SIG-M5 (cell line): ENCODE data around the gene DPP7.

ENCODE experiments used
- DNase-seq: peaks from one replicate; lab custom pipeline; 2025; lab: John Stamatoyannopoulos, UW

Gene DPP7

DNA sequence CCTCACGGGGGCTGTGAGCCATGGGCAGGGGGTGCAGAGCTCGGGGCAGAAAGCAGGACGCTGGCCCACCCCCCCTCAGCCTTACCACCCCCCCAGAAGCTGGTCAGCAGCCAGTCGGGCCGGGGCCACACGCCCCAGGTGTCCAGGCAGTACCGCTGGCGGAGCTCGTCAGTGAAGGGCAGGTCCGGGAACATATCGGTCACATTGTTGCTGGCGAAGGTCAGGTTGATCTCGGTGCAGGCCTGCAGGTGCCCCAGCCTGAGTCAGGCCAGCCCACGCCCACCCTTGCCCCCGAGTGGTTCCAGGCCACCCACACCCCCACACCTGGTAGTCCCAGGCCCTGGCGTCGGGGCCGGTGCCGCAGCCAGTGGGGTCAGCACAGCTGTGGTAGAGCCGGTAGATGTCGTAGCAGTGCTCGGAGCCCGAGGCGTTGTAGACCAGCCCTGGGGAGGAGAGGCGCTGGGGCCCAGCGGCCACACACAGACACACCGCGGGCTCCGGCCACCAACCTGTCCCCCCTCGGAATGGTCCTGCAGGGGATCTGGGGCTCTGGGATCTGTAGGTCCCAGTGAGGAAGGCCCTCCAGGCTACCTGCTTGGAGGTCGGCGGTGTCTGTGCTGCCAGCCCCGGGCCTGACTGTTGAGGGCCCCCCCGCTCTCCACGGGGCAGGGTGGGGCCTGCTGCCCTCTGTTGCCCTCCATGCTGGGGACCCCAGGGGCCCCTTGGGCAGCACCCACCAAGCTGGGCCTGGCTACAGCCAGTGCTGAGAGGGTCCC lies 2.6 kb downstream of the DPP7 start:
- DNase-seq, result no peak

DNA sequence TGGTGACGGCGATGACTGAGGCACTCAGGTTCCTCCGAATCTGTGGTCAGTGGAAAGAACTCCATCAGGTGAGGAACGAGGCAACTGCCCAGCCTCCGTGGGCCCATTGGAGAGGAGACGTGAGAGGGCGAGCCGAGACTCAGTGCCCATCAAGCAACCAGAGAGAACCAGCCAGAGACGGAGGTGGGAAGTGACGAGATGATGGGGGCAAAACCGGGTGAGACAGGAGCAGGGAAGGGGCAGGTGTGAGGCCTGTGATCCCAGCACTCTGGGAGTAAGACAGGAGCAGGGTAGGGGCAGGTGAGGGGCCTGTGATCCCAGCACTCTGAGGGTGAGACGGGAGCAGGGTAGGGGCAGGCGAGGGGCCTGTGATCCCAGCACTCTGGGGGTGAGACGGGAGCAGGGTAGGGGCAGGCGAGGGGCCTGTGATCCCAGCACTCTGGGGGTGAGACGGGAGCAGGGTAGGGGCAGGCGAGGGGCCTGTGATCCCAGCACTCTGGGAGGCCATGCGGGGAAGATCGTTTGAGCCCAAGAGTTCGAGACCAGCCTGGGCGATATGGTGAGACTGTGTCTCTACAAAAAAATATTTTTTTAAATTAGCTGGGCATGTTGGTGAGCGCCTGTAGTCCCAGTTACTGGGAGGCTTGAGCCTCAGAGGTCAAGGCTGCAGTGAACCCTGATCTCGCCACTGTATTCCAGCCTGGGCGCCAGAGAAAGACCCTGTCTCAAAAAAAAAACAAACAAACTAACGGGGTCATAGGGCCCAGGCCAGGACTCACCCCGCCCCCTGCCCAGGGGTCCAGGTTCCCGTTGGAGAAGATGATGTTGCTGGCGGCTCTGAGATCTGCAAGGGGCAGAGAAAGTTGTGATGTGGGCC lies 3.4 kb downstream of the DPP7 start:
- DNase-seq, result no peak

DNA sequence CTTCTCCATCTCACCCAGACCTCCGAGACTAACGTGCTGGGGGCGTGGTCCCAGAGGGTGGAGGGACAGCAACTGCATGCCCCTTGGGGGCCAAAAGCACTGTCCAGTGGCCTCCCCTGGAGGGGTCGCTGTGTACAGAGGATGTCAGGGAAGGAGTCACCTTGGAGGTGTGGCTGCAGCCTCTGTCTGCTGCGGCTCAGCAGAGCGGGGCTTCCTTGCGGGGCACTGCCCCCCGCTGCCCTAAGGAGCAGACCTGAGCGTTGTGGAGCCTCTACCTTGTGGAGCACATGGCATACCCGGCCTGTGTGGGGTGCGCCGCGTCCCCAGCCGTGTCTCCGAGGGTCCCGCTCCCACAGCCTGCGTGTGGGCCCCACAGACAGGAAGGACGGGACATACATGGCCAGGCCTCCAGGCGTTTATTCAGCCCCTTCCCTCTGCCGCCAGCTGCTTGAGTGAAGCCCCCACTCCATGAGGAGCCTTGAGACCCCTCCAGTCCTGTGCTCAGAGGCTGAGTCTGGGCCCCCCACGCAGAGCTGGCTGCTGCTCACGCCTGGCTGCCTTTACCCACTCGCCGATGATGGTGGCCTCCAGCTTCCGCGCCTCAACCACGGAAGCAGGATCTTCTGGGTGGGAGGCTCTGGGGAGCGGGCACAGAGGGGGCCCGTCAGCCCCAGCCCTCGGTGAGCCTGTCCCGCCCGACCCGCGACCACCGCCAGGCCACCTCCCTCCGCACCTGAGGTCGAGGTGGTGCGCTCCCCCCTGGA lies 4.2 kb downstream of the DPP7 start:
- no peak for DNase-seq

DNA sequence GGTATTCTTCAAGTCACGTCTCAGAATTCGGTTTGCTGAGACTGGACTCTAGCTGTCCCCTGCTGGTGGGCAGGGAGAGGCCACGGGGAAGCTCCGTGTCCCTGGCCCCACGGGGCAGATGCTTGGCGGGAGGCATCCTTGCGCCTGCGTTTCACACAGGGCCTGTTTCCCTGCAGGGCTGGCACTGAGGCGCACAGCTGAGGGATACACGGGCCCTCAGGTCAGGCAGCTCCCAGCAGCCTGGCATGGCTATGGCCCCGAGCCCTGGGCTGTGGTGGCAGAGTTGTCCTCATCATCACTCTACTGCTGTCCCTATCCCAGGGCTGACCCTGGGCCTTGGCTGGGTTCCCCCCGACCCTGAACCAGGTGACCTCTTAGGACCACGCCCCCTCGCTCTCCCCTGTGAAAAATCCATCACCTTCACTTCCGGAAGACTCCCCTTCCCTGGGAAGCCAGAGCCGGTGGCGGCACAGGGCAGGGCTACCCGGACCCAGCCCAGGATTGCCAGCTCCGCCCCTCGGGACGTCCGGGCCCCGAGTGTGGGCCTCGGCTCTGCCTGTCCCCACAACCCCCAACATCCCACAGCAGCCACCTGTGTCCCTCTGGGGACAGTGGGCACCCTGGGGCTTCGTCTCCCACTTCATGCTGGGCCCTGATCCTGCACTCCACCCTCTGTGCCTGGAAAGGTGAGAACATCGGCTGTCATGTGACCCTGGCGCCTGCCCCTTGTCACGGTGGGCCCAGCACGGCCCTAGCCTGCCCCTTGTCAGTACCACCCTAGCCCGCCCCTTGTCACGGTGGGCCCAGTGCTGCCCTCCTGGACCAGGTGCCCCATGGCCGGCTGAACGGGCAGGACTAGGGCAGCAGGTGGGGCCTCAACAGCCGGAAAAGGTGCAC lies 5.0 kb downstream of the DPP7 start:
- no peak for DNase-seq

DNA sequence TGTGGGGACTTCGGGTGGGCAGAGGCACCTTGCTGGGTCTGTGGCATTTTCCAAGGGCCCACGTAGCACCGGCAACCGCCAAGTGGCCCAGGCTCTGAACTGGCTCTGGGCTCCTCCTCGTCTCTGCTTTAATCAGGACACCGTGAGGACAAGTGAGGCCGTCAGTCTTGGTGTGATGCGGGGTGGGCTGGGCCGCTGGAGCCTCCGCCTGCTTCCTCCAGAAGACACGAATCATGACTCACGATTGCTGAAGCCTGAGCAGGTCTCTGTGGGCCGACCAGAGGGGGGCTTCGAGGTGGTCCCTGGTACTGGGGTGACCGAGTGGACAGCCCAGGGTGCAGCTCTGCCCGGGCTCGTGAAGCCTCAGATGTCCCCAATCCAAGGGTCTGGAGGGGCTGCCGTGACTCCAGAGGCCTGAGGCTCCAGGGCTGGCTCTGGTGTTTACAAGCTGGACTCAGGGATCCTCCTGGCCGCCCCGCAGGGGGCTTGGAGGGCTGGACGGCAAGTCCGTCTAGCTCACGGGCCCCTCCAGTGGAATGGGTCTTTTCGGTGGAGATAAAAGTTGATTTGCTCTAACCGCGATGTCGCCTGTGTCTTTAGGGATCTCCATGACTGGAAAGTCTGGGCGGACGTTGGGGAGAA lies 5.8 kb downstream of the DPP7 start:
- no peak for DNase-seq

DNA sequence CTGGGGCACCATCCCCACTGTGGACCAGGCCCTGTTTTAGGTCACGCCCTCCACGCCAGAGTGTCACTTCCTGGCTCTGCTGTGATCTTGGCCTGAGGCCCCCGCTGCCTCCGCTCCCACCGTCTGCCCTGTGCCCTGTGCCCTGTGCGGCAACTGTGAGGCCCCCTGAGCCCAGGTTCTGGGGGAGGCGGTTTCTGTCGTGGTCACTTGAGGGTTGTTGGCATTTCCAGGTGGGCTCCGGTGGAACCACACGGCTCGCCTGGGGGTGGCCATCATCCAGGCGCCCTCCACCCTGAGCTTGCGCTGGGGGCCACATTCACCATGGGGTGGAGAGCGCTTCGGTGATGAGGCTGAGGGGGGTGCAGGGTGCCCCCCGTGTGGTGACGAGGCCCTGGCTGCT lies 6.6 kb downstream of the DPP7 start:
- no peak for DNase-seq

DNA sequence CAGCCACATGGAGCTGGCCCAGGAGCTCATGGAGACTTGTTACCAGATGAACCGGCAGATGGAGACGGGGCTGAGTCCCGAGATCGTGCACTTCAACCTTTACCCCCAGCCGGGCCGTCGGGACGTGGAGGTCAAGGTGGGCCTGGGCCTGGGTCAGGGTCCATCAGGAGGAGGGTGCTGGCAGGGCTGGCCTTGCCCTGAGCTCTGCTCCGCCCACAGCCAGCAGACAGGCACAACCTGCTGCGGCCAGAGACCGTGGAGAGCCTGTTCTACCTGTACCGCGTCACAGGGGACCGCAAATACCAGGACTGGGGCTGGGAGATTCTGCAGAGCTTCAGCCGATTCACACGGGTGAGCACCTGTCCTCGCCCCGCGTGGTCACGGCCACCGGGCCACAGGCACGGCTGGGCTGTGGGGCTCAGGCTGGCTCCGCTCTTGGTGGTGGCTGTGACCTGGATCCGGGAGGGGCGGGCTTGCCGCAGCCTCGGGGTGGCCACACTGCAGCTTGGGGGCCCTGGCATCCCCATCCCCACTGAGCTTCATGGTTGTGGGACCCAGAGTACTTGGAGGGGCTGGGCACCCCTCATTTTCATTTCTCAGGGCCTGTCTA lies 7.1 kb downstream of the DPP7 start:
- DNase-seq, result no peak

DNA sequence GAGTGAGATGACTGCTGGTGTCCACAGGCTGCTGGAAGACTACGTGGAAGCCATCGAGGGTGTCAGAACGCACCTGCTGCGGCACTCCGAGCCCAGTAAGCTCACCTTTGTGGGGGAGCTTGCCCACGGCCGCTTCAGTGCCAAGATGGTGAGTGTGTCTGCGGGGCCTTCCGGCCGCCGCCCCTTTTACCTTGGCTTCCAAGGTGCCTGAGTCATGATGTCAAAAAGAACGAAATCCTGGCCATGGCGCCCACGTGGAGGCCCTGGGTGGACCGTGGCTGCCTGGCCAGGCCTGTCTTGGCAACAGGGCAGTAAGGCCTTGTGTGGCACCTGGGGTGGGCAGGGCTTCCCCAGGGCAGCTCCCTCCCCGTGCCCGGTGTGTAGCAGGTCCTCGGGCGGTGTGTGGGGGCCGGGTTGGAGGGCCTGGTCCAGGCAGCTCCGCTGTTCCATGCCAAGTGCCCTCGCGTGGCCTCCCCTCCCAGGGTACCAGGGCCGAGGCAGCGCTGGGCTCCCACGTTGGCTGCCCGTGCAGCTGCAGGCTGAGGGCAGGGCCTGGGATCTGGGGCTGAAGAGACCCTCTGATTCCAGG lies 7.8 kb downstream of the DPP7 start:
- DNase-seq, result no peak

DNA sequence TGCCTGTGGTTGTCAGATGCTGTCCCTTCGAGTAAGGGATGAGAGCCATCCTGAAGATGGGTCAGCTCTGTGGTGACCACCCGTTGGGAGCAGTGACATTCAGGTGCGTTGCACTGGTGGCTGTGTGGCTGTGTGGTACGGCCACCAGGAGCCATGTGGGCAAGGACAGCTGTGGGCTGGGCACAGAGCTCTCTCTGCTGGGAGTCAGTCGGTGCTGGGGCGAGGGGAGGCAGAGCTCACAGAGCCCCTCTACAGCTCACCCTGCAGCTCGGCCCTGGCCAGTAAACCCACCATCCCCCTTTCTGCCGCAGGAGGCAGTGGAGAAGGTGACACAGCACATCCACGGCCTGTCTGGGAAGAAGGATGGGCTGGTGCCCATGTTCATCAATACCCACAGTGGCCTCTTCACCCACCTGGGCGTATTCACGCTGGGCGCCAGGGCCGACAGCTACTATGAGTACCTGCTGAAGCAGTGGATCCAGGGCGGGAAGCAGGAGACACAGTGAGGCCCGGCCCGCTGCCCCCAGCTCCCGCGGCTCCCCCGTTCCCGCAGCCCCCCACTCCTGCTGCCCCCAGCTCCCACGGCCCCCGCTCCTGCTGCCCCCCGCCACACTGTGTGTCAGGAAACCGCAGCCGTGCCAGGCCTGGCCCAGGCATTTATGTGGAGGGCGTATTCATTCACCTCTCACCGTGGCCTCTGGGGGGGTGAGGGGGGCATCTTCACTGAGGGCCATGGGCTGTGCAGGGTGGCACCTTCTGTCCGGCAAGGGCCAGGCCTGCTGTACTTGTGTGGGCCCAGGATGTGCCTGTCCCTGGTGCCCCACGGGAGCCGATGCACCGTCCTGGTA lies 8.5 kb downstream of the DPP7 start:
- no peak for DNase-seq

DNA sequence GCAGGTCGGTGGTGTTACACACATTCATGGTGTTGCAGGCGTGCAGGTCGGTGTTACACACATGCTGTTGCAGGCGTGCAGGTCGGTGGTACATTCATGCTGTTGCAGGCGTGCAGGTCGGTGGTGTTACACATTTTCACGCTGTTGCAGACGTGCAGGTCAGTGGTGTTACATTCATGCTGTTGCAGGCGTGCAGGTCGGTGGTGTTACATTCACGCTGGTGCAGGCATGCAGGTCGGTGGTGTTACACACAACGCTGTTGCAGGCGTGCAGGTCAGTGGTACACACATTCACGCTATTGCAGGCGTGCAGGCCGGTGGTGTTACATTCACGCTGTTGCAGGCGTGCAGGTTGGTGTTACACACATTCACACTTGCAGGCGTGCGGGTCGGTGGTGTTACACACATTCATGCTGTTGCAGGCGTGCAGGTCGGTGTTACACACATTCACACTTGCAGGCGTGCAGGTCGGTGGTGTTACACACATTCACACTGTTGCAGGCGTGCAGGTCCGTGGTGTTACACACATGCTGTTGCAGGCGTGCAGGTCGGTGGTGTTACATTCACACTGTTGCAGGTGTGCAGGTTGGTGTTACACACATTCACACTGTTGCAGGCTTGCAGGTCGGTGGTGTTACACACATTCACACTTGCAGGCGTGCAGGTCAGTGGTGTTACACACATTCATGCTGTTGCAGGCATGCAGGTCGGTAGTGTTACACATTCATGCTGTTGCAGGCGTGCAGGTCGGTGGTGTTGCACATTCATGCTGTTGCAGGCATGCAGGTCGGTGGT lies 11.1 kb downstream of the DPP7 start:
- DNase-seq, result no peak

DNA sequence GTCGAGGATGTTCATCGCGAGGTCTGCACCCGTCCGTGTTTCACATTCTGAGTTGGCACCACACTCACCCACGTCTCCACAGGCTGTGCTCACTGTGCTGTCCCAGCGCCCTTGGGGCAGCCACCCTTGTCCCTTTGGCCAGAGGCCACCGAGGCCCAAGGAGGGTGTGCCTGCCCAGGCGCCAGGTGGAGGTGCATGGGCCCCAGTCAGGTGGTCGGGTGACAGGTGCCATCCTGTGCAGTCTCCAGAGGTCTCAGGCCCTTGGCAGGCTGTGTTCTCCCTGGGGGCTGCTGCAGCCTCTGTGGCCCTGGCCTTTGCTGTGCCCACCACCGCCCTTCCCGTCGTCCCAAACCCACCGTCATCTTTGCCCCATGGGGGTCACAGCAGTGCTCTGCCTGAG lies 15.3 kb downstream of the DPP7 start:
- DNase-seq, result no peak

DNA sequence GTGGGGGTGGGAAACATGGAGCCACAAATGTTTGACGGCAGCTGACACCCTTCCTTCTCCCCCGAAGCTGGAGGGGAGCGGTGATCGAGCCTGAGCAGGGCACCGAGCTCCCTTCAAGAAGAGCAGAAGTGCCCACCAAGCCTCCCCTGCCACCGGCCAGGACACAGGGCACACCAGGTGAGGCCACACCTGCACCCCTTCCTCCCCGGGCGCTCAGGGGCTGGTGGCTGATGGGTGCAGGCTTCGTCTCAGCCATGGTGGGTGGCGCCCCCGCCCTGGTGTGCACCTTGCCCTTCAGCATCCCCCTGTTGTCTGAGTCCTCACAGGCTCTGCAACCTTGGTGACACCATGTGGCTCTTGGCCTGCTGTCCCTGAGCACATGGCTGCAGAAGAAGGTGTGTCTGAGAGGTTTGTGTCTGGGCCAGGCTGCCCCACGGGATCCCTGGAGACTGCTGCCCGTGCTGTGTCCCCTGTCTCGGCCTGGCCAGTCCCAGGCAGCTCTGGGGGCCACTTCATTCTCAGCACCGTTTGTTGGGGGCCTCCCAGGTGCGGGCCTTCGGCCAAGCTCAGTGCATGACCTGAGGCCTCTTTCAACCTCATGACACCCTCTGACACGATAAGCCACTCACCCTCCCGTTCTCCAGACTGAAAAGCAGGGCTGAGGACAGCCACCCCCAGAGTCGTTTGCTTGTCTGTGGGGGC lies 16.6 kb downstream of the DPP7 start:
- no peak for DNase-seq

DNA sequence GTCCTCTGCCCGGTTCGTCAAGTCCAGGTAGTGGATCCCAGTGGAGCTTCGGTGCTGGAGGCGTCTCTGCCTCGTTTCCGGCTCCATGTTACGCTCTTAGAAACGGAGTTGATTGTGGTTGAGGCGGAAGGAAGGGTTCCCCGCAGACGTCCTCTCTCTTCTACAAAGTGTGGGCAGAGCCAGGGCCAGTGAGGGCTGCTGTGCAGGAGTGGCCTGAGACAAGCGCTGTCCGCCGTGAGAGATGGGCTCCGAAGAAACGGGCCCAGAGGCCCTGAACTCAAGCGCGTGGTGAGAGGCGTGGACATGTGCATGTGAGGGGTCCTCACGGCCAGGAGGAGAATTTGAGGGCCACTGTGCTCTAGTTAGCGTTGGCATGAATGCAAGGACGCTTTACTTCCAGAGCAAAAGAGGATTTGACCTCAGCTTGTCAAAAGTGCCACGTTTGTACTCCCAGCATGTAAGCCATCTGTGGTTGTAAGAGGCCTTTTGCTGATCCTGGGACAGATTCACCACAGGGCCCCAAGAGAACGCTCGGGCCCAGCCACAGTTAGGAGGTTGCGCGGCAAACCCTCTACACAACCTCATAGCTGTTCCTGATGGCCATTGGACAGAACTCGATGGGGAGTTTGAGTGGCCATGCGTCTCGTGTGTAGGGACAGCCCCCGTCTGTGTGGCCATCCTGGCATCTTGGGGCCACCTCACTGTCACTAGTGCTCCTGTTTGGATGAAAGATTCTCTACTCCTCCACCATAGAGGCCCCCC lies 17.6 kb downstream of the DPP7 start:
- no peak for DNase-seq

DNA sequence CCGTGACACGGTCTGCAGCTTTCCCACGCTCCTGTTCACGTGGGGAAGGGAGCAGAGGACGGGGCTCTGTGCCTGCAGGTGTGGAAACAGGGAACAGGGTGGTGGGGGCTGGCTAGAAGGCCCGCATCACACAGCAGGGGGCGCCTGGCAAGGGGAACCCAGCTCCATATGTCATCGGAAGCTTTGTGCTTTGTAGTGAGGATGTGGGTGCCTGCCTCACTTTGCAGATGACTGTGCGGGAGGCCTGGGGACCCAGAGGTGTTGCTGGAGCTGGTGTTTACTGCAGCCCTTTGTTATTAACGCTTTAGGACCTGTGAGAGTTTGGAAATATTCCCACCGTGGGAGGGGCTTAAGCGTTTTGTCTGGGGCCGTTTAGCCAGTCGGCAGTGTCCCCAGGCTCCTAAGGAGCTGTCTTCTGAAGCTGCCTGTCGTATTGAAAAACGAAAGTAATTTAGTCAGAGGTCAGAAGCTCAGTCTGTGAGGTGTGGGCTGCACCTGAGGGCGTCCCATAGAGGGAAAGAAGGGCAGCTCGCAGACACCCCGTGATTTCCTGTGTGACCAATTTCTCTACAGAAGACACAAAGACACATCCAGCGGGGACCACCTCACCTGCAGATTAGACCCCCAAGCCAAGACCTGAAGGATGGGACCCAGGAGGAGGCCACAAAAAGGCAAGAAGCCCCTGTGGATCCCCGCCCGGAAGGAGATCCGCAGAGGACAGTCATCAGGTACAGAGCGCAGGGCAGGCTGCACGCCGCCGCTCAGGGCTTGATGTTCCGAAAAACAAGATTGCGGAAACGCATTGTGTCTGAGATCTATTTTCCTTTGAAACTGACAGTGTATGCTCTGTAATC lies 18.6 kb downstream of the DPP7 start:
- DNase-seq, result no peak

DNA sequence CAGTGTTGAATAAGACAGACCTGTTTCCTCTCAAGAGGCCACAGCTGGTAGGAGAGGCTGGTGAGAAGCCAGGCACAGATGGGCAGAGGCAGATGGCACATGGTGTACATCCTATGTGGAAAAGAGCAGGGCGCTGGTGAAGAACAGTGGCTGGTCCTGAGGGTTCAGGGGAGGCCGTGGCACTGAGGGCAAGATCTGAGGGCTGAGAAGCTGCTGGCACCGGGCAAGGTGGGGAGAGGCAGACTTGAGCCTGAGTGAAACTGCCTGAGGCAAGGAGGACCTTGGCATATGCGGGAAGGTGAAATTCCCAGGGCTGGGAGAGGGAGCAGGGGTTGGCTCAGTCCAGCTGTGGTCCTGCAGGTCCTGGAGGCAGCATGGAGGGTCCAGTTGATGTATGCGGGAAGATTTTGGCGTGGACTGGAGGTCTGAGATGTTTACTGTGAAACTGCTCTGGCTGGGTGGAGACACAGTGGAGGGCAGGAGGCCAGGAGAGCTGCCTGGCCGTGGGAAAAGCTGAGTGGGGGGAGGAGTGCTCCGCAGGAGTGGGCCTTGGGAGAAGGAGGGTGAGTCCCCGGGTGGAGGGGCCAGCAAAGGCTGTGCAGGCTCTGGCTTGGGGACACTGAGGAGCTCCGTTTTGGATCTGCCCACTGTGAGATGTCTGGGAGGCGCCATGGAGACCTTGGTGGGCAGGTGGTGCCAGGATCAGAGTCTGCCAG lies 25.1 kb downstream of the DPP7 start:
- no peak for DNase-seq
